ENCODE measurements around the gene PAK2.
"Not testable (repeated sequence)": the region's sequence is repeated elsewhere in the genome, so short reads cannot be mapped to it uniquely, and the experiment has no call there.

Gene PAK2

DNA sequence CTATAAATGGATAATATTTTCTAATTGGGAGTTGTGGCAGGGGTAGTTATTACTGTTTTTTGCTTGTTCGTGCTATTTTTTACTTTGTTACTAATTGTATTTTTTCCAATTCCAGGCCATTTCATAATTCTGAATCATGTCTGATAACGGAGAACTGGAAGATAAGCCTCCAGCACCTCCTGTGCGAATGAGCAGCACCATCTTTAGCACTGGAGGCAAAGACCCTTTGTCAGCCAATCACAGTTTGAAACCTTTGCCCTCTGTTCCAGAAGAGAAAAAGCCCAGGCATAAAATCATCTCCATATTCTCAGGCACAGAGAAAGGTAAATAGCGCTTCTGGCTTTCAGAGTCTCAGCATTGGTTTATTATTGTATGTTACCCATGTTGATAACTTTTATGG lies 42.9 kb downstream of the PAK2 start:
- DNase-seq (ENCODE audit: low read depth, low spot score), result no peak

DNA sequence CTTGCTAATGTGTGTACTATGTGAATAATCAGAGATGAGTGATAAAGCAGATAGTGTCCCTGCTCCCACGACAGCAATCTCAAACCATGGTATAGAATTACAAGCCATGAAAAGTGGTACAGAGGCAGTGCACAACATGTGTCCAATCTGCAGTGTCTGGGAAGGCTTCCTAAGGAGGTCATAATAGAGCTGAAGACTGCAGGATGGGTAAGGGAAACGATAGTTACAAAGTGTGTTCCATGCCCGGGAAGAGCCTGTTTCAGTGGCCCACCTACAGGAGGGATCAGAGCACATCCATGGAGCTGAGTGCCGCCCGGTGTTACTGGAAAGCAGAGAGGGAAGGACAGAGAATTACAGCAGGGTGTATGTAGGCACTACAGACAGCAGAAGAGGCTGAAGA lies 48.9 kb downstream of the PAK2 start:
- DNase-seq (ENCODE audit: low read depth, low spot score), result no peak

DNA sequence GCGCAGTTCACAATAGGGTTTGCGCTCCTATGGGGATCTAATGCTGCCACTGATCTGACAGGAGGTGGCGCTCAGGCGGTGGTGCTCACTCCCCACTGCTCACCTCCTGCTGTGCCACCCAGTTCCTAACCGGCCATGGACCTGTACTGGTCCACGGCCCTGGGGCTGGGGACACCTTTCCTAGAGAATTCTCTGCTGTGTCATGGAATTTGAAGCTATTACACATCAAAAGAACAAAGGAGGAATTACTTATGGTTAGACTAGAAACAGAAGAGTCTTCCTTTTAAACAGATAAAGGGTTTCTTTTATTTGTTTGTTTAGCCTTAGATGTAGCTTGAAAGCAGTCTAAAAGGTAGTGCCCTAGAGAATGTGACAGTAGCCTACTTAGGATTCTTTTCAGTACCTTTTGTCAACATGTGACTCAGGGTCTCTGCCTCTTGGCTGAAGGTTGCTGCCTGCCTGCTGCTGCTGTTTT lies 50.3 kb downstream of the PAK2 start:
- DNase-seq (ENCODE audit: low read depth, low spot score), result peak; percentile 32

DNA sequence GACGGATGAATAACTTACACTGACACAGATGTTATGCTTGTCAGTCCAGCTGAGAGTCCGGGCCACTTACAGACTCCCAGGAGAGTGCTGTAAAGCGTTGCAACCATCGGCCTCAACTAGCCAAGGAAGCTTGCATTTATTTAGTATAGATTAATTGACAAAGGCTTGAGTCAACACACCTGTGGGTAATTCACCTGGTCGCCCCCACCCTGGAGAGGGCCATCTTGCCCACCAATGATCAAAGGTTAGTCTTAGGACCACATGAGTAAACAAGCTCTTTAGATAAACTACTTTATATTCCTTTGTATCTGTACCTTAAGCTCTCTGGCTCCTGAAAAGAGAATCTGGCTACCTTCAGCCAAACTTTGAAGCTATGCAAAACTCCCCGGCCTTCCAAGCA lies 51.0 kb downstream of the PAK2 start:
- DNase-seq (ENCODE audit: low read depth, low spot score), result no peak

DNA sequence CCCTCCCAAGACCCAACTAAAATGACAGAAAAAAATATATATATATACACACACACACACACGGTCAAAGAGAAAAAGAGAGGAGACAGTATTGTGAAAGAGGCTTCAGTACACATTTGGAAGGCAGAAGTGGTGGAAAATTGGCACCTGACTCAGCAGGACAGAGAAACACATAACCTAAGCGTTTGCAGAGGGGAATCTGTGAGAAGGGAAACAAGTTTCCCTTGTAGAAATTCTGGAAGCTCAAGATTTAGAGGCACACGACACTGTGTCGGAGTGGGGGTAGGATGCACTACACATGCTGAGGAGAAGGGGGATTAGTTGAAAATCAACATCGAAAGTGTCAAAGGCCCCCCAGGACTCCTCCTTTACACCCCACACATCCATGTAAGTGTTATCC lies 53.1 kb downstream of the PAK2 start:
- peak; percentile 51 for DNase-seq (ENCODE audit: low read depth, low spot score)

DNA sequence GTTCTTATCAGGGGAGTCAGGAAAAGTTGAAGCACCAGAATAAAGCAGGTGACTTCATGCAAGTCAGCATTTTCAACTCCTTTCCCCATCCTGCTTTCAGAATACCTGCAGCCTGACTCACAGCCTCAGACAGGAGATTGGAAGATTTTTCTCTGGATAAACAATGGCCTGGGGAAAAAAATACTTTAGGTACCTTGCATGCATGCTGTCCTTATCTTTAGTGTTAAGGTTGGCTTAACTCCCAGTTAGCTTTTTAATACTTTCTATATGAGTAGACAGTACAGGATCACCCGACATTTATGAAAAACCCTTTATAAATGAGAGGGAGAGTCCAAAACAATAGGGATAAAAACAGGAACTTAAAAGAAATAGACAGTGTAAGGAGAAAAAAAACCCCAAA lies 53.6 kb downstream of the PAK2 start:
- DNase-seq (ENCODE audit: low read depth, low spot score), result peak; percentile 73

DNA sequence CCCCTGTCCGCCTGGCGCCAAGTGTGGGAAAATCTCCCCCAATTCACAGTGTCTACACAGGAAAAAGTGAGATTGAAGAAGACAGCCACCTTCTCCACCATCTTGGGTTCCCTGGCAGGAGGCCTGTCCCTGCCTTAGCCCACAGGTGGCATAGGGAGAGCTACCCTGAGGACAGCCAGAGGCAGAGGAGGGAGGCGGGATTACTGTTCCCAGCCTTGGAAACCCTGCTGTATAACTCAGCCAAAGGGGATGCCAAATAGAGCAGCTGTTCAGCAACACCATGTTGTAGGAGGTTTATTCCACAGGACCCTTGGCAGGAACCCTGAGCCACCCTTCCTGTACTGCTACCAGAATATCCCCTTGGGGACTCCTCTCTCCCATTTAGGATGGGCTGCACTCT lies 54.8 kb downstream of the PAK2 start:
- DNase-seq (ENCODE audit: low read depth, low spot score), result no peak

DNA sequence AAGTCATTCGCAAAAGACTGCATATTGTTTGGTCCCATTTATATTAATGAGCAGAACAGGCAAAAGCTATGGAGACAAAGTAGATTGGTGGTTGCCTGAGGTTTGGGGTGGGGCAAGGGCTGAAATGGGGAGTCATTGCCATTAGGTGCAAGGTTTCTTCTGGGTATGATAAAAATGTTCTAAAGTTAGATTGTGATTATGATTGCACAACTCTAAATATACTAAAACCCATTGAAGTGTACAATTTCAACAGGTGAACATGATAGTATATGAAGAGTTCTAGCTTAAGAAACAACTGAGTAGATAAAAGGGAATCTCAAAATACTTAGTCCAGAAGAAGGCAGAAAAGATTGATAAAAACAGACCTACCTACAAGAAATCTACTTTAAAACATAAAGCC lies 56.7 kb downstream of the PAK2 start:
- DNase-seq (ENCODE audit: low read depth, low spot score), result no peak

DNA sequence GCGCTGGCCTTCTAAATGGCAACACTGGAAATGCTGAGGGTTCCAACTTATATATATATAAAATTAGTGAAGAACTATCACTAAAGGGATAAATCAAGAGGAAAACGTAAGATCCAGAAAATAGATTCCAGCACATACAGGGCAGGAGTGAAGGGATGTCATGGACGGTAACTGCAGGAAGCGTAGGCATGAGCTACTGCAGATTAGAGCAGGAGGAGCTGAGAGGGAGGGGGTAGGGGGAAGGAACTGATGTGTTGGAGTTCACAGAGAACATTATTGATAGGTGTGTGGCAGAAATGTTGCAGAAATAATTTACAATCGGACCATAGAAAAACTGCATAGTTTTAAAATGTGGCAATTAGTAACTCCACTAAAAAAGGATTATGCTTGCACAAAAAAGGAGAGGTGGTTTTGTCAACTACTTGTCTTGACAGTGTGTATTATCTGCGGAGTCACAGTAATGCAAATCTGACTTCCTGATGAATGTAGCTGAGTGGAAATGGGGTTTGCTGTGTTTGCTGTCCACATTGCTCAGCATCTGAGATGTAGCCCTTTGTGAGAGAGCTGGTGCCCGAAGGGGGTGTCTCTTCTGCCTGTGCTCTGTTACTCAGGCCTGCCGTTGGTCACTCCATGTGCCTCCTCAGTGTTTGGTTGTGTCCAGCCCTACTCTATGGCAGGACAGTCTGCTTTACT lies 61.2 kb downstream of the PAK2 start:
- no peak for DNase-seq (ENCODE audit: low read depth, low spot score)

DNA sequence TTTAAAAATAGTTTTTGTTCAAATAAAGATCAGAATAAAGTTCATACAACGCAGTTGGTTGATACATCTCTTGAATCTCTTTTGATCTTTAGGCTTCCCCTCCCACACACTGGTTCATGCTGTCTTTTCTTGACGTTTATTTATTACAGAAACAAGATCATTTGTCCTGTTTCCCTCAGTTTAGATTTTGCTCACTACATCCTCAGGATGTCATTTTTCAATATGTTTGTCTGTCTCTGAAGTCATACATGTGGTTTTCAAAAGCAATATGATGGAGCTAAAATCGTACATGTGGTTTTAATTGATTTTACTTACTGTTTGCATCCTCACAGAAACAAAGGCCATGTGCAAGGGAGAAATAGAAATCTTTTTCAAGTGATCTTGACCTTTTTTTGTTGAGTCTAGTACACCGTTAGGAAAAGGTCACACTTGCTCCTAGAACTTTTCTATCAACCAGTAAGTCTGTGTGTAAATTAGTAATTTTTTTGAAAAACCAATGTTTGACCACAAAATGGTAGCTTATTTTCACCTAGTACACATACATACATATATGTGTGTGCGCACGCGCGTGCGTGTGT lies 64.3 kb downstream of the PAK2 start:
- DNase-seq (ENCODE audit: low read depth, low spot score), result no peak

DNA sequence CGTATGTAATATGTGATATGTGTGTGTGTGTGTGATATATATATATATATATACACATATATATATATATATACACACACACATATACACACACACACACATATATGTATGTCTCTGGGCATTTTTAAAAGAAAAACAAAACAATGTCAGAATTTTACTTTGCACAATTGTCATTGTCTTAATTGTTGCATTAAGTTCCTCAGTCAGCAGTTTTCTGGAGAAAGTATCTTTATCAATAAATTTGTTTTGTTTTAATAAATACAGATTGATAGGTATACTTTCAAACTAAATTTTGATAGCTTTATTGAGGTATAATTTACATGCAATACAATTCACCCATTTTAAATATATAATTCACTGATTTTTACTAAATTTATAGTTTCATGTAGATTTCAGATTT lies 65.1 kb downstream of the PAK2 start:
- no peak for DNase-seq (ENCODE audit: low read depth, low spot score)

DNA sequence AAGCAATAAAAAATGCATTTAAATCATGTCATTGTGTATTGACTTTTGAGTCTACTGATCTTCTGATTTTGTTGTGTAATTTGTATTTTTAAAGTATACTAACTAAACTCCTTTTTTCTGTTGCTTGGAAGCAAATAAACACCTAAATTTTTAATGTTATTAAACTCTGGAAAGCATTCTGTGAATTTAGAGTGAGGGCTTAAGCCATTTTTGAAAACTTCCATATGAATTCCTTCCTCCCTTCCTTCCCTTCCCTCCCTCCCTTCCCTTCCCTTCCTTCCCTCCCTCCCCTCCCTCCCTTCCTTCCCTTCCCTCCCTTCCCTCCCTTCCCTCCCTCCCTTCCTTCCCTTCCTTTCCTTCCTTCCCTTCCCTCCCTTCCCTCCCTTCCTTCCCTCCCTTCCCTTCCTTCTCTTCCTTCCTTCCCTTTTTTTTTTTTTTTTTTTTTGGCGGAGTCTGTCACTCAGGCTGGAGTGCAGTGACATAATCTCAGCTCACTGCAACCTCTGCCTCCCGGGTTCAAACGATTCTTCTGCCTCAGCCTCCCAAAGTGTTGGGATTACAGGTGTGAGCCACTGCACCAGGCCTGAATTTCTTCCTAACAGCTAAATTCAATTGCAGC lies 71.4 kb downstream of the PAK2 start:
- DNase-seq (ENCODE audit: low read depth, low spot score), result no peak

DNA sequence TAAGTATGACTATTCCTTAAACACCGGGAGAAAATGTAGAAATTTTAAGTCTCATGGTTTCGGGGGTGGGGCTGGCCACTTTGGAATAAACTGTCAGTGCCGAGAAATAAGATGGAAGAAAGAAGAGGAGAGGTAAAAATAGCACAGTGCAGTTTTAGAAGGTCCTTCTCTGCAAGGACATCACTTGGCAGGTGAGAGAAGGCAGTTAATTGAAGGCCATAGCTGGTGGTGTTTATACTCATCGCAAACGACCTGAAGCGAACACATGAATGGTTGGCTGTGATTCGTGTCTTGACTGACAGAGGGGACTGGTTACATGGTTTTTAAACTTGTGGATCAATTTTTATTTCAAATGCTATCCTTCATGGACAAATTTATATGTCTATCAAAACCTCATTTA lies 73.2 kb downstream of the PAK2 start:
- no peak for DNase-seq (ENCODE audit: low read depth, low spot score)

DNA sequence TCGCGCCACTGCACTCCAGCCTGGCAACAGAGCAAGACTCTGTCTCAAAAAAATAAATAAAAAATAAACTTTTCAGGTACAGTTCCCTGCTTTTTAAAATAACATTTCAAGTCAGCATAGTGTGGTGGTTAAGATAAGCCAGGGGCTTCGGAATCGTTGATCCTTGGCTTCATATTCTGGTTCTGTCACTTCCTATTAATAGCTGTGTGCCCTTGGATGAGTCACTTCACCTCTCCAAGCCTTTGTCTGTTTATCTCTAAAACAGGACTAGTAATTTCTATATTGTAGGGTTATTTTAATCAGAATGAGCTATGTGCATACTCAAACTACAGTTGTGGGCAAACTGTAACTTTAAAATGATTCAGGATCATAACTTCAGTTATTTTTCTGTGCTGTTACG lies 74.2 kb downstream of the PAK2 start:
- no peak for DNase-seq (ENCODE audit: low read depth, low spot score)

DNA sequence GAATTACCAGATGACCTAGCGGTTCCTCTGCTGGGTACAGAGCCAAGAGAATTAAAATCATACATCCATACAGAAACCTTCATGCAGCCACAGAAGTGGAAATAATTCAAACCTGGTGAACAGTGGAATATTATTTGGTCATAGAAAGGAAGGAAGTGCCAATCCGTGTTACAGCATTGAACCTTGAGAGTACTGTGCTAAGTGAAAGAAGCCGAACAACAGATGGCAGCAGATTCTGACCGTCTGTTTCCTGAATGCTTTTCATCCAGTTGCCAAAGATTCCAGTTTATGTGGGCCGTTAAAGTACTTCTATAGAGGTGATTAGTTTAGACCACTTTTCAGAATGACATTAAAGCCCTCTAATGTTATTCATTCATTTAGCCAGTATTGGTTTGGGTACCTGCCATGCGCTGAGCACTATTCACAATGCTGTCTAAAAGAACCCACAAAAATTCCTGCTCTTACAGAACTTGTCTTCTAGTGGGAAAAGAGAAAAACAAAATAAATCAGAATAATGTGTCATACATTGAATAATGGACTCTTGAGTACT lies 82.2 kb downstream of the PAK2 start:
- no peak for DNase-seq (ENCODE audit: low read depth, low spot score)

DNA sequence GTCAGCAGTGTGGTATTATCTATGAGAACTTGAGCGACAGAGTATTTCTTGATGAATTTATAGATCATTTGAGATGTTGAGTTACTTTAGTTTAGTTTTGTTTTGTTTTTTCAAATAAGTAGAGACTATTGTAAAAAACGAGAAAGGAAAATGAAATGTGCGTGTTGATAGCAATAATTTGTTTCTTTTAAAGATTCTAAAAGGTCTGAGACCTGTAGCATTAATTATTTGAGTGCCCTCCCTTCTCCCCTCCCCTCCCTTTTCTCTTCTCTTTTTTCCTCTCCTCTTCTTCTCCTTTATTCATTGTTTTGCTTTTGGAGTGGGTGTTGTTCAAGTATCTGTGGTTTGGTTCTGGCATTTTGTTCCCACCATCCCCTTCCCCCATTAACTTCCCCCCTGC lies 90.0 kb downstream of the PAK2 start:
- not testable (repeated sequence) for DNase-seq (ENCODE audit: low read depth, low spot score)

DNA sequence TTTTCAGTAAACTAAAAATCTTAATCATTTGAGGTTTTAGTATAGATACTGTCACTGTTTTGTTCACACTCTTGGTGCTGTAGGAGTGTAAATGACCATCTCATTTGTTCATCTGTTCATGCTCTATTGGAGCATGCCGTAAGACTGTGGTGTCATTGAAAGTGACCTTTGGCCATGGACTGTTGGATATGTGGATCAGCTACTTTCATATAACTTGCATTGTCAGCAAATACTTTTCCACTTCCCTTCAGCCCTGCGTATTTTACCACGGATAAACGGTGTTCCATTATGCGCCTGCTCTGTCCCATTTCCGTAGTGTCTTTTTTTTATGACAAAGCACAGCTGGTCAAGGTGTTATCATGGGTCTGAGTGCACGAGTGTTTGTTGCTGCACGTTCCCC lies 95.4 kb downstream of the PAK2 start:
- no peak for DNase-seq (ENCODE audit: low read depth, low spot score)

DNA sequence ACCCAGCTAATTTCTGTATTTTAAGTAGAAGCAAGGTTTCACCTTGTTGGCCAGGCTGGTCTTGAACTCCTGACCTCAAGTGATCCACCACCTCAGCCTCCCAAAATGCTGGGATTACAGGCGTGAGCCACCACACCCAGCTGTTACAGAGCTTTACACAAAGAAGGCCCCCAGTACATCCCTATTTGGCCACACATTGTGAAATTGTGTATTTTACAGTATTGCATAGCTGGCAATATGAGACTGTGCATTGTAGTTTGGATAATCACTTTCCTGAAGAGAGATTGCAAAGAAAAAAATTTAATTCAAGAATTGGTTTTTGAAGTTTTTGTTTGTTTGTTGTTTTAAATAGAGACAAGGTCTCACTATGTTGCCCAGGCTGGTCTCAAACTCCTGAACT lies 97.0 kb downstream of the PAK2 start:
- not testable (repeated sequence) for DNase-seq (ENCODE audit: low read depth, low spot score)

DNA sequence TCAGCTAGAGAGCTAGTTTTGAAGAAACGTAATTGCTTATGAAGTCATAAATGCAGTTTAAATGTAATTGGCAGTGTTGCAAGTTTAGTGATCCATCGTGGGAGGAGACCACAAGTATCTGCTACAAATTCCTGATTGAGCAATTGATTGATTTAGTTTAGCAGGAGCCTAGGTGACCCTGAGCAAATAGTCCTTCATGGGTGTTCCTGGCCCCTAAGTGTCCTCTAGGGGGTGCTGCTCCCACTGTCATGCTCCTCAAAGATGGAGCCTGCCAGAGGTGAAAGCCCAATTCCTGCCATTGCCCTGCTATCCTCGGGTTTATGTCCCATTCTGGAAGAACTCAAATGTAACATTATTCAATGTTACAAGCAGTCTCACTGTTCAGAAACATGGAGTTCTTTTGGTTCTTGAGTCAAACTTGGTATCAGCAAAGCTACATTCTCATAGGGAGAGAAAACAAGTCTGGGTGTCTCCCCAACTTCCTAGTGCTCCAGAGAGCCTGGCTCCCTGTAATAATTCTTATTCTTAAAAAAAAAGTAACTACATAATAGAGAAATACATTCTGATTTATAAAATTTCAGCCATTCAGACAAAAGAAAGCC lies 98.3 kb downstream of the PAK2 start:
- DNase-seq (ENCODE audit: low read depth, low spot score), result peak; percentile 71

DNA sequence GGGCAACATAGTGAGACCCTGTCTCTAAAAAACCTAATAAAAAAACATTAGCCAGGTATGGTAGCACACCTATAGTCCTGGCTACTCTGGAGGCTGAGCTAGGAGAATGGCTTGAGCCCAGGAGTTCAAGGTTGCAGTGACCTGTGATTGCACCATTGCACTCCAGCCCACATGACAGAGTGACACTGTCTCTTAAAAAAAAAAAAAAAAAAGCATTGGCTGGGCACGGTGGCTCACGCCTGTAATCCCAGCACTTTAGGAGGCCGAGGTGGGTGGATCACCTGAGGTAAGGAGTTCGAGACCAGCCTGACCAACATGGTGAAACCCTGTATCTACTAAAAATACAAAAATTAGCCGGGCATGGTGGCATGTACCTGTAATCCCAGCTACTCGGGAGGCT lies 99.7 kb downstream of the PAK2 start:
- not testable (repeated sequence) for DNase-seq (ENCODE audit: low read depth, low spot score)

DNA sequence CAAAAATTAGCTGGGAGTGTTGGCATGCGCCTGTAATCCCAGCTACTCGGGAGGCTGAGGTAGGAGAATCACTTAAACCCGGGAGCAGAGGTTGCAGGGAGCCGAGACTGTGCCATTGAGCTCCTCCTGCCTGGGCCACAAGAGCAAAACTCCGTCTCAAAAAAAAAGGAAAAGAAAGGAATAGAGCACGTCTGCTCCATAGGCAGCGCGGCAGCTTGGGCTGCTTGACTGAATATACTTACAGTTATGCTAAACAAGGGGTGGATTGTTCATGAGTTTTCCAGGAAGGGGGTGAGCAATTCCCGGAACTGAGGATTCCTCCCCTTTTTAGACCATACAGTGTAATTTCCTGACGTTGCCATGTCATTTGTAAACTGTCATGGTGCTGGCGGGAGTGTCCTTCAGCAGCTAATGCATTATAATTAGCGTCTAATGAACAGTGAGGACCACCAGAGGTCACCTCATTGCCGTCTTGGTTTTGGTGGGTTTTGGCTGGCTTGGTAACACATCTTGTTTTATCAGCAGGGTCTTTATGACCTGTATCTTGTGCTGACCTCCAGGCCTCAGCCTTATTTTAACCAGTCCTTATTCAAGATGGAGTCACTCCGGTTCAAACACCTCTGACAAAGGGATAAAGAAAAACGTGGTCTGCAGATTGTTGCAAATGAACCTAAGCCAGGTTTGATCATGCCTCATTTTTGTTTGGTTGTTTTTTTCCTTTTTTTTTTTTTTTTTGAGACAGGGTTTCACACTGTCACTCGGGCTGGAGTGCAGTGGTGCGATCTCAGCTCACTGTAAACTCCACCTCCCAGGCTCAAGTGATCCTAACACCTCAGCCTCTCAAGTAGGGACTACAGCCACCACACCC lies 103.1 kb downstream of the PAK2 start:
- peak; percentile 10 for DNase-seq (ENCODE audit: low read depth, low spot score)
